ENCODE results near the gene A3GALT2.

A3GALT2 gene

DNA sequence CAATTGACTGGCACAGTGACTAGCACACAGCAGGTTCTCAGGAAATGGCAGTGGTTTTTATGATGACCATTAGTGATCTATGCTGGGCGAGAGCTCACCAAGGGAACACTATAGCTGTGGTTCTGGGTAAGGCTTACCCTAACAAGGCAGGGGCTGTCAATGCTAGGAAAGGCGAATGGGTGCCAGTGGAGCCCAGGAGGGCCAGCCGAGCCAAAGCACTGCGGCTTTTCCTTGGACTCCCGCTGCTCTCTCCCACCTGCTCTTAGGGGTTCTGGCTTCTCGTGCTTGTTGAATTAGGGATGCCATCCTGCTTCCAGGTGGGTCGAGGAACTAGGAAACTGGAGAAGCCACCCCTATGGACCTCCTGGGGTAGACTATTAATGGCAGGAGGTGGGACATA lies 10.0 kb upstream of the A3GALT2 start:
- no peak for DNase-seq

DNA sequence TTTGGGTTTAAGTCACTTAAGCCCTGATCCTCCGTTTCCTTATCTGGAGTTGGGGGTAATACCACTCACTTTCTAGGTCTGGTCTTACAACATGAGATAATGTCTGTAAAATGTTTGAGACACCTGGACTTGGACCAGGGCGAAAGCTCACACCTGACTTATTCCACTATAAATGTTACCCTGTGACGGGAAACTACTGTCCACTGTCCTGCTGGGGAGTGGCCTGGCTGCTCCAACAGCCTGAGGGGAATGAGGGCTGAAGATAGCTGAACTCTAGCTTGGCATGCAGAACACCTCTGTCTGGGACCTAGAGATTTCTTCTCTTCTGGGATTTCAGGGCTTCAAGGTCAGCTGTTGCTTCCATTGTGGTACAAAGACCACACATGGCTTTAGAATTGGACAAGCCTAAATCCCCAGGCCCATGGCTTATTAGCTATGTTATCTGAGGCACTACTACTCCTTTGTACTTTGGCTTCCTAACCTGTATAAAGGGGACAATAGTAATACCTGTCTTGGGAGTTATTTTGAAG lies 9.5 kb upstream of the A3GALT2 start:
- no peak for DNase-seq

DNA sequence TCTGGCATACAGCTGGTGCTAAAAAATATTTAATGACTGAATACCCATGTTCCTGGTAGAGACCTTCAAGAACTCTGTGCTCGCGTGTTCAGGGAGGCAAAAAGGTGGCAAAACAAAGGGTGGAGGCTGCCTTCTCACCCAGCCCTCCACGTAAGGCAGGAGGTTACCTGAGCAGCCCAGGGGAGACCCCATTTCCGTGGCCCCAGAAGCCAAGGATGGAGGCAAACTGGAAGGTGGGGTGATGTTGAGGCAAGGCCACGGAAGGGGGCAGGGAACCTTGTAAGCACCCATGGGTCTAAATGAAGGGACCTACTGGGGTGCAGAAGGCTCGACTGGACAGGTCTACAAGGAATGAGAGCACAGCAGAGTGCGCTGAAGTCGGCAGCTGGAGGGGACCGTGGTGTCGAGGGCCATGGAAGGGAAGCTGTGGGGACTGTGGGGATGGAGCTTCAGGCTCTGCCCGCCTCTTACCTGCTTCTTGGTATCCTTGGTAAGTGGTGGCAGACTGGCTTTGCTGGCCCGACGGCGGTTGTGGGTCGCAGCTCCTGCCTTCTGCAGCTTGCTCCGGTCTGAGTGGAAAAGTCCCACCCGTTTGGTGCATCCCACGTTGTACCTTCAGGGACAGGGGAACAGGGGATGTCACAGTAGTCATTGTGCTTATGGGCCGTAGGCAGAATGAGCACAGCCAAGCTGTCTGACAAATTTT lies 8.9 kb upstream of the A3GALT2 start:
- no peak for DNase-seq

DNA sequence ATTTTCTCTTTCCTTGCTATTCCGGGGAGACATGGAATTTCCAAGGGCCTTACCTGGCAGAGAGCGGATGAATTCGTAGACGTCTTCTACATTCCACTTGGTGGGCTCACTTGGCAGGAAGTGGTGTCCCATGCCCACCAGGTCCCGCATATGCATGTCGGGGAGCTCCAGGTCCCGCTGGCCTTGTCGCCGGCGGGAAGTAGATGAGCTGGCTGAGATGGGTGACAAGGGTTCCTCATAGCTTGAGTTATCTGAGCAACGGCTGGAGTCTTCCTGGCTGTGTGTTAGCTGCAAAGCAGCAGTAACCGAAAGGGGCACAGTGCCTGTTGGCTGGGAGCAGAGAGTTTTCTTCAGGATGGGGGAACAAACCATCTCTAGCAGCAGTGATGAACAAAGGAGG lies 7.9 kb upstream of the A3GALT2 start:
- no peak for DNase-seq

DNA sequence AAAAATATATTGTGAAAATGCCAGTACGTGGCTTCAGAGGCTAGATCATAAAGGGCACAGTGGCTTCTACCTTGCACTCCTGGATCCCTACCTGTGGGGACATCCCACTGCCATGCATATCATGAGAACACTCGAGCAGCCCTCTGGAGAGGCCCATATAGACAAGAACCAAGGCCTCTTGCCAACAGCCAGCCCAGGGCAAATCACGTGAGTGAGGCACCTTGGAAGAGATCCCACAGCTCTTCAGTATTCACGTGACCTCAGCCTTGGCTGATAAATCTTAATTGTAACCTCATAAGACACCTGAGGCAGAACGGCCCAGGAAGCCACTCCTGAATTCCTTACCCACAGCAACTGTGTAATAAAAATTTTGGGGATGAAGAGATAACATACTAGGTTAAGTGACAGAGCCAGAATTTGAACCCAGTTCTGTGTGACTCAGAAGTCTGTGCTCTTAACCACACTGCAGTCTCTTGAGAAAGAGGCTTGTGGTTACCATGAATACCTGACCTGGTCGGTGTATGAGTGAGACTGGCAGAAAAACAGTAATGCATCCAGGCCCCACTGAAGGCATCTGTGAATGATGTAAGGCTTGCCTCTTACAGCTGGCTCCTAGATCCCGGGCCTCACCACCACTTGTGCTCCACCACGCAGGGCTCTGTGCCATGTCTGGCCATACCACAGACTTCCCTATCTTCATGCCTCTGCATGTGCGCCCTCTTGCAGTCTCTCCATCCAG lies 6.9 kb upstream of the A3GALT2 start:
- no peak for DNase-seq

DNA sequence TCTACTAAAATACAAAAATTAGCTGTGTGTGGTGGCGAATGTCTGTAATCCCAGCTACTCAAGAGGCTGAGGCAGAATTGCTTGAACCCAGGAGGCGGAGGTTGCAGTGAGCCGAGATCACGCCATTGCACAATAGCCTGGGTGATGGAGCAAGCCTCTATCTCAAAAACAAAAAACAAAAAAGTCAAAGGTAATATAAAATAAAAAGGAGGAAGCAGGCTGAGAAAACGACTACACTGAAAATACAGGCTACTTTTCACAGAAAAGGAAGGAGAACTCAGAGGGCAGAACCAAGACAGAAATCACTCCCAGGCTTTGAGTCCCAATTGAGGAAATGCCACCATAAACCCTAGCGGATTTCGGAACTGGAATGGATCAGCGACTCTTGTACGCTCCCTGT lies 5.9 kb upstream of the A3GALT2 start:
- DNase-seq, result no peak

DNA sequence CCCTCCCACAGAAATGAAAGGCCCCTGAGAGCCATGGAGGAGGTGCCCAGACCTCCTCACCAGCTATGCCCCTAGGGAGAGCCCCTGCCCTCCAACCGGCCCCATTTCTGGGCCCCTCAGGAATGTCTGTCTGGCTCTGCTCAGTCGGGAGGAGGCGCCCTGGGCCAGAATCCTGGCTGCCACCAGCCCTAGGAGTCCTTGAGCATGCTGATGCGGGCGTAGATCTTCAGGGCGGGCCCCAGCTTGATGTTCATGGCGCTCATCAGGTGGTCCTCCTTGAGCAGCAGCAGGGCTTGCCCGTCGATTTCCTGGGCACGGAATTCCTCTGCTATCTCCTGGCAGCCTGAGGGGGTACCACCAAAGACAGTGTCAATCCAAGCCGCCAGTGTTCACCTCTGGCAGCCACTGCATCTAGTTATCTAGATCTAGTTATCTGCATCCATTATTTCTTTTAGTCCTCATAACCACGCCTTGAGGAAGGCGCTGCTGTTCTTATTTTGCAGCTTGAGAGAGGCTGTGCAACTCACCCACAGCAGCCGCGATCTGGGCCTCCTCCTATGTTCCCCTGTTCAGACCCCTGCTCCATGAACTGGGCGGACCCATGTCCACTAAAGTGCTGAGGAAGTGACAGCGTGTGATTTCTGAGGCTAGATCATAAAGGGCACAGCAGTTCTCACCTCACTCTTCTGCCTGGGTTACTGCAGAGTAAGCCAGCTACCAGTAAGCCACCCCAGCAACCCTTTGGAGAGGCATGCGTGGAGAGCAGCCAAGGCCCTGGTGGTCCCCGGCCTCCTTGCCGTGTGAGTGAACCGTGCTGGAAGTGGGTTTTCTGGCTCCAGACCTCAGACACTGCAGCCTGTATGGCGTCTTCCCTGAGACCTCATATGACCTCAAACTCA lies 4.0 kb upstream of the A3GALT2 start:
- DNase-seq, result no peak

DNA sequence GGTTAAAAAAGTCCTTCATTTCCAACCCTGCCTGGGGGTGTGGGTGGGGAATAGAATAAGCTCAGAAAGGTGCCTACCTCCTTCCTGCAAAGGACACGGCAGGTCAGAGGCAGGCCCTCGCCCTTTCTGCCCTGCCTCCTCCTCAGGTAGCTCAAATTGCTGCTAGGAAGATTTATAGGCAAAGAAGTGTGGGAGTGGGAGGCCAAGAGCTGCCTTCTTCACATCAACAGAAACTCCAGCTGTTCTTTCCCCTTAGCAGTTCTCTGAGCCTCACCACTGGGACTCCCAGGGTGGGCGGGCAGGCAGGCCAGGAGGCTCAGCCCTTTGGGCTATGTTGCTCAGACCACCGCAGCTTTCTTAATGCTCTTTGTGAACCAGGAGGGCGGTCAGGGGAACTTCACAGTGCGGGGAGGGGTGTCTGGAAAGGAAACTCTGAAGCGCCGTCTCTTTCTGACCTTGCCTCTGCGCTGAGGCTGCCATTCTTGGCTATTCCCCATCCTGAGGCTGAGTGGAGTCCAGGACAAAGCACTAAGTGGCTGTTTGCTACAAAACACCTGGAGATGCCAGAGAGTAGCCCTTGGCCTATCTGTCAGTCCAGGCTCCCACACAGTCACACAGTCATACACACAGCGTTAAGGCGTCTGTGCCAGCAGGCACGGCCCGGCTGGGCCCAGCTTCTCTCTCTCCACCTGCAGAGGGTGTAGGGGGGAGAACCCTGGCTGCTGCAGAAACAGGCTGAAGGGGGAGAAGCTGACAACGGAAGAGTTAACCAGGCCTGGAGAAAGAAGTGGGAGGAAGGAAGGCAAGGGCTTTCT lies 3.0 kb upstream of the A3GALT2 start:
- no peak for DNase-seq

DNA sequence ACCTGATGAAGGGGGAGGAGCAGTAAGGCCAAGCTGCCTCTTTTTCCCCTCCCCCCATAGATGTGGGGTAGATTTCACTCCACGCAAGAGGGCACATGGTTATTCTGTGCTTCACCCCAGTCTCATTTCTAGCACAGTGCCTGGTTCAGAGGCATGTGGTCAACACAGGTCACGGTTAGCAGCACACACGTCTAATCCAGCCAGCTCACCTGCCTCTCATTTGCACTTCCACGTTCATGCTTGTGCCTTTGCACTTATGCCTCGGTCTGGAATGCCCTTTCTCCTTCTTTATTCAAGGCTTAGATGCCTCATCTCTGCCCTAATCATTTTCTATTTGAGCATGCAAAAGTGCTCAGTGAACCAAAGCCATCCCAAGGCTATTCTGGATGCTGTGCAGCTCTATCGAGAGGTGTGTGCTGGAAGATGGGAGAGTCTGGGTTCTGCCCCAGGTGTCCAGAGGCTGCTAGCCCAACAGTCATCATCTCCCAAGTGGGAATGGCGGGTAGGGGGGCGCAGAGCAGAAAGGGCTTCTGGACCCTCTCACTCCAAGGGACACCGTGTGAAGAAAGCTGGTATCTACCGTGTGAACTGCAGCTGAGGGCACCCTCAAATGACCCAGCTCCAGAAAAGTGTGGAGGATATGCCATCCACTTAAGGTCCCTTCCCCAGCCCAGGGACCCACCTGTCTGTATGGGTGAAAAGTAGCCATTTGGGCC lies 2.1 kb upstream of the A3GALT2 start:
- DNase-seq, result no peak

DNA sequence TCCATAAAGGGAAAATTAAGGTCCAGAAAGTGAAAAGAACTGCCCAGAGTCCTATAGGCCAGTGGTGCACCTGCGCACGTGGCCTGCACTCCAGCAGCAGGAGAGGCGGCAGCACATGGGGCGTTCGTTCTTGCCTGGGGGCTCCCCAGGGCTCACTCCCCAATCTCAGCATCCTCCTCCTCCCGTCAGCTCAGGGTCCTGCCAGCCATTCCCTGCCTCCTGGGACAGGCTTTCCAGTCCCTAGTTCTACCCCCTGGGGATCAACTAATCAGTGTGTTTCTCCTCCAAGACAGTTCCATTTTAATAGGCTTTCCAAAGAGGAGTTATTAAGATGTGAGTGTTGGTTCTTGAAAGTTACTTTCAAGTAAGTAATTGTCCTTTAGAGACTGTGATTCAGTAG lies 1.2 kb upstream of the A3GALT2 start:
- DNase-seq, result no peak

DNA sequence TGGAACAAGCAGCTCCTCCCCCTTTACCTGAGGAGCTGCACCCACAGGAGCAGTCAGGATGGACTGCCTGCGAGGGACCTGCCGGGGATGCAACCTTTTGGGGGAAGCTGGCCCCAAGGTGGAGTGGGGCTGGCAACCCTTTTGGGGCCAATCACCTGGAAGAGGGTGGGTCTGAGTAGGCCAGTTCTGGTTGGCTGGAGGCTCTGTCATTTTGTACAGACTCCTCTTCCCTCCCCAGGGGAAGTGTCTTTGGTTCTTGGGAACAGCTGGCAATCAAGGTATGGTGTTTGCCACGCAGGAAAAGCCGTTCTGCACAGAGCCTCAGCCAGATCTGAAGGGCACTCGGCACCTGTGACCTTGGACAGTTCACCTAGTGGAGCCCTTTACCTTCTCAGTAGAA lies 280 bp upstream of the A3GALT2 start:
- DNase-seq, result no peak

DNA sequence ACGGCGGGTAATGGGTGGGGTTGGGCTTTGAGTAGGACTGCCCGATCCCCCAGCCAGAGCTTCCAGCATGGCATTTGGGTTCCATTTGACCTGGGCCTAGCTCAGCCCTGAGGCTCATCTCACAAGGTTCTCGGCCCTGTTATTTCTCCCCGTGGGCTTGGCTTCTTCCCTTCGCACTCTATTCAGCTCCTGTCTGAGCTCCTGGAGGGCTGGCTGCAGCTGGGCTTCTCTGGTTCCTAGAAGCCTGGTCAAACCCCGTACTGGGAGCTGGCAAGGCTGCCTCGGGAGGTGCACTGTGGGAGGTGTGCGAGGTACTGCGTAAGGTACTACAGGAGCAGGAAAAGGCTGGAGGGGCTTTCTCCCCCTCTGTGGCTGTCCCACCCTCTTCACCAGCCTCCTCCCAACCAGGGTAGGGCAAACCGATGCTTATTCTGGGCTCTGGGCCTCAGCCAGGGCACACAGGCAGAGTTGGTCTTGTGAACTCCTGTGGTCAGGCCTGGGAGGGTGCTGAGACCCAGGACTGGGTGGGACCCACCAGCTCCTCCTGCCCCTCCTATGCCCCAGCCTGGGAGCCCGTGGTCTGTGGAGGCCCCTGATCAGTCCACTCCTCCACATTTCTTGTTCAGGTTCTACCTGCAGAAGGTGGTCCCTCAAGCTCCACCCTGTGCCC lies 814 bp downstream of the A3GALT2 start:
- DNase-seq, result no peak

DNA sequence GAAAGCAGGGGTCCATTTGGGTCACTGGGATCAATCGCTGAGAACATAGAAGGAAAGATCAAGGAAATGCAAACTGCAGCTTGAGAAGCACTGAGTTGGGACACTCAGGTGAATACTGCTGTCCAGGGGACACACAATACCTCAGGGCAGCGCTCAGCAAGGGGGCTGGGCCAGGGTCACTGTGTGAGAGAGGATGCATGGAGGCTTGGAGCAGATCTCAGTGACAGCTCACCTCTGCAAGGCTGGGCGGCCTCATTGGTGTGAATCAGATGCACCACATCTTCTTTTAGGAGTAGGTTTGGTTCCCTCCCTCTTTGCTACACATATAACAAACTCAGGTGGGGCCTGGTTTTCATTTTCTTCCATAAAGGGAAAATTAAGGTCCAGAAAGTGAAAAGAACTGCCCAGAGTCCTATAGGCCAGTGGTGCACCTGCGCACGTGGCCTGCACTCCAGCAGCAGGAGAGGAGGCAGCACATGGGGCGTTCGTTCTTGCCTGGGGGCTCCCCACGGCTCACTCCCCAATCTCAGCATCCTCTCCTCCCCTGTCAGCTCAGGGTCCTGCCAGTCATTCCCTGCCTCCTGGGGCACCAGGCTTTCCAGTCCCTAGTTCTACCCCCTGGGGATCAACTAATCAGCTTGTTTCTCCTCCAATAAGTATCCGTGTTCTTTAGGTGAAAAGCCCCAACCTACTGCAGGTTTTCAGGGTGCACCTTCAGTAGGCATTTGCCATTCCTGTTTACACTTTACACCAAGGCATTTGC lies 1.5 kb downstream of the A3GALT2 start:
- no peak for DNase-seq

DNA sequence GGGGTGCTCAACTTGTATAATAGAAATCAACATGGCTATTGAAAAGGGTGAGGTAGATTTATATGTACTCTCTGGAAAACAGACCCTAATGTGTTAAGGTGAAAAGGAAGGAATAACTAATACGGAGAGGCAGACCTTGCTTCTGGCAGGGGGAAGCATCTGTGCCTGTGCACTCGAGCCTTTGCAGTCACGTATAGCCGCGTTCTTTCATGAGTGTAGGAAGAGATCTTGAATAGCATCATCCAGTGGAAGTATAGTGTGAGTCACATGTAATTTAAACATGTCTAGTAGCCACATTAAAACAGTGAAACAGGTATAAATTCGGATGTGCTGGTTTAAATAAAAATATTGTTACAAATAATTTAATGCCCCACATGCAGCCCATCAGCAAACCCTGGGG lies 3.0 kb downstream of the A3GALT2 start:
- no peak for DNase-seq

DNA sequence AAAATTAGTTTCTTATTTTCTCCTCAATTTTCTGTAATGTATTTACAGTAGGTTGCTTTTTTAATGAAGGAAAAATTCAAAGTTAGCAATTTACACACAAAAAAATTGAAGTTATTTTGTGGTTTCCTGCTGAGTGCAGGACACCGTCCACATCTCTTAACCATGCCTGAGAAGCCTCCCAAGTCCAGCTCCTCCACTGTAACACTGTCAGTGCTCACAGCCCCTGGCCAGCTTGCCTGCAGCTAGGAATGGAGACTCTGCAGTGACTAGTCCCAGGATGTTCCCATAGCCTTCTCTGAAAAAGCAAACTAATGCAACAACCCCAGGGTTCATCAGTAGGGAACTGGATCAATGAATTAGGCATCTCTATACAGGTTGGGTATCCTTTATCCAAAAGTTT lies 3.5 kb downstream of the A3GALT2 start:
- DNase-seq, result no peak

DNA sequence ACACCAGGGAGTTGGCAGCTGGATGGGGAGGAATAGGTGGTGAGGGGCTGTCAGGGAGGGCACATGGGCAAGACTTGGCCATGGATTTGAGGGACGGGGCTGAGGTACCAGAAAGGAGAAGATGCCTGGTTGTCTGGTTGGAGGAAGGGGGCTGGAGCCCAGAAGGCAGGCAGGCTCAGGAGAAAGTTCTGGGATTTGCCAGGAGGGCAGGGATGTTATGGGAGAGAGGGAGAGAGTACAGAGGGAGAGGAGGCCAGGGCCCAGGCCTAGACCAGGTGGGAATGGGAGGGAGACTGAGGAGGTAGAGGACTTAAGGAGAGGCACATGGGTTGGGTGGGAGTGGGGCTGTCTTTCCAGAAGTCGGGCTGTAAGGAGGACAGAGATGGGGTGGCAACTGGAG lies 4.3 kb downstream of the A3GALT2 start:
- no peak for DNase-seq

DNA sequence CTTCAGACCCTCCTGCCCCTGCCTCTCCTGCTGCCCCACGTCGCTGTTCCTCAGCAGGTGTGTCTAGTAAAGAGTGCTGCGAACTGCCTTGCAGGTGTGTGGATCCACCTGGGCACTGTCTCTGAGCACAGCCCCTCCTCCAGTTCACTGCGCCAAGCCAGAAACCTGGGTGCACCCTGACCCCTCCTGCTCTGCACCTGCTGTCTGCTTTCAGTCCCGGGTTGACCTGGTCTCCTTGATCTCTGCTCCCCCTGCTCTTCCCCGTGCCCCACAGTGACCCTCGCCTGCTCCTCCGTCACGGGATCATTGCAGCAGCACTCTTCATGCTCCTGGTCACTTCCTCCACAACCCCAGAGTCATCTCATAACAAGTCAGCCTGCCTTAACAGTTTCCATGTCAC lies 6.5 kb downstream of the A3GALT2 start:
- no peak for DNase-seq

DNA sequence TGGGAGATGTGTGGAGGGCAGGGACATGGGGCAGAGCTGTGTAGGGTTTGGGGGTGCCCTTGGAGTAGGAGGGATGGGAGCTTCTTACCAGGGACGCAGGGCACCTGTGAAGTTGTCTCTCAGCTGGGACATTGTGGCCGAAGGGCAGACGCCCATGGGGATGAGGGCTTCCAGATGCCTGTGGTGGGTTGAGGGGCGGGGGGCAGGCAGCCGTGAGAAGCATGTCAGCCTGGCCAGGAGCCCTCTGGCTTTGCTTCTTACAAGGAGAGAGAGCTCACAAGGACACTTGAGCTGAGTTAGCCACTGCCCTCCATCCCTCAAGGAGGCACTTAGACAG lies 8.5 kb downstream of the A3GALT2 start:
- DNase-seq, result no peak

DNA sequence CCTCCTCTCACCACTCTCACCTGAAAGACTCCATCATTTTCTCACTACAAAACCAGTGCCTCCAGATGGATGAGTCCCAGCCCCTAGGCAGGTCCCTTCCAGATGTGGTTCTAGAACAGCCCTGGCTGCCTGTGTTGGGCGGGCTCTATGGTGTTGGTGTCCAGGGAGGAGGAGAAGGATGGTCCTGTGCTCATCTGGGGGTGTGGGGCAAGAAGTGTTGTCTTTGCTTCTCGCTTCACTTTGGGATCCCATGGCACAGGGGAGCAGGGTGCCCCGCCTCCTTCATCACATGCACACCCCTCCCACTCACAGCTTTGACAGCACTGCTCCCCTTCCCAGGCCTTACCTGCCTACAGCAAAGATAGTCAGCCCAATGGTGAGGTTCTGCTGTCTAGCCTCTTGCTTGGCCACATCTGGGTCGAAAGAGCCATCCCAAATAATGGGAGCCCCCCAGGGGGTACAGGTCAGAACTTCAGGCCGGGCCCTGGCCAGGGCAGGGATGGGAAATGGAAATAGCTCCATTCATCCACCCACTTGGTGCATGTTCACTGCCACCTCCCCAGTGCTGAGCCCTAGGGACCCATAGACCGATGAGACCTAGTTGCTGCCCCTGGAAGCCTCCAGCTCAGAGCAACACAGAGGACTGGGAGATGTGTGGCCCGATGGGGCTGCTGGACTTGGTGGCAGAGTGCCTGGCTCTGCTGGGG lies 9.0 kb downstream of the A3GALT2 start:
- DNase-seq, result no peak

DNA sequence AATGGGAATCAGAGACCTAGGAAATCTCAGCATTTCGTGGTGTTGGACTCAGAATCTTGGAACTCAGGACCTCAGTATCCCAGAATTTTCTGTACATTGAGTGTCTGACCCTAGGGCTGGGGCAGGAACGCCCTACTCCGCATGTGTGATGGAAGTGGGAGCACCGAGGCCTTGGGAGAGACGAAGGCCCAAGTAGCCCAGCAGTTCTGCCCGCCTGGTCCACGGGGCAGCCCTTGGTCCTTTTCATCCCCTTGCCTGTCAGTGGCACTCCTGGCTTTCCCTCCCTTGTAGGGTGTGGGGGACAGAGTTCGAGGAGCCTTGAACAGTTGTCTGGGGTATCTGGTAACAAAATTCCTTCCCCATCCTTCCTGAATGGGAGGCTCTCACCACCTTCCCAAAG lies 10.2 kb downstream of the A3GALT2 start:
- DNase-seq, result no peak
